ENCODE data around the gene GUCA1A. TPM values are rescaled to one million over a fixed set of nuclear protein-coding genes. Genes with fewer than 3 reads are reported as not detected.
"Not testable (repeated sequence)": the region's sequence is repeated elsewhere in the genome, so short reads cannot be mapped to it uniquely, and the experiment has no call there.

GUCA1A gene
- total and polyA plus RNA-seq, 2 experiments from 2014 or later = 0.63 to 1.1 TPM

DNA sequence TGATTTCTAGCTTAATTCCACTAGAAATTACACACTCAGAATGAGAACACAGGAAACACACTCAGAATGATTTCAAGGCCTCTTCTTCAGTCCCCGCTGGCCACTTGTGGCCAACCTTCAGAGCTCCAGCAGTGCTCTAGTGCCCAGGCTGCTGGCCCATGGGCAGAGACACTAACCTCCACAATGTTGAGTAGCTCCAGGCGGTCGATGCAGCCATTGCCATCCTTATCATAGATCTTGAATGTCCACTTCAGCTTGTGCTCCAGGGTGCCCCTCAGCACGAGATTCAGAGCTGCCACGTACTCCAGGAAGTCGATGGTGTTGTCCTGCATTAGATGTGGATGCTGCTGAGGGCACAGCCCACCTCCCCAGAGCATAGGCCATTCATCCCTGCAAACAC lies 15.2 kb downstream of the GUCA1A start:
- no peaks in the 10 kb centered on the region for H3K4me1 ChIP-seq (ENCODE audit: low read depth)
- no peak overlapping the region for H3K4me3 ChIP-seq
- TF ChIP-seq, protein P1, sequence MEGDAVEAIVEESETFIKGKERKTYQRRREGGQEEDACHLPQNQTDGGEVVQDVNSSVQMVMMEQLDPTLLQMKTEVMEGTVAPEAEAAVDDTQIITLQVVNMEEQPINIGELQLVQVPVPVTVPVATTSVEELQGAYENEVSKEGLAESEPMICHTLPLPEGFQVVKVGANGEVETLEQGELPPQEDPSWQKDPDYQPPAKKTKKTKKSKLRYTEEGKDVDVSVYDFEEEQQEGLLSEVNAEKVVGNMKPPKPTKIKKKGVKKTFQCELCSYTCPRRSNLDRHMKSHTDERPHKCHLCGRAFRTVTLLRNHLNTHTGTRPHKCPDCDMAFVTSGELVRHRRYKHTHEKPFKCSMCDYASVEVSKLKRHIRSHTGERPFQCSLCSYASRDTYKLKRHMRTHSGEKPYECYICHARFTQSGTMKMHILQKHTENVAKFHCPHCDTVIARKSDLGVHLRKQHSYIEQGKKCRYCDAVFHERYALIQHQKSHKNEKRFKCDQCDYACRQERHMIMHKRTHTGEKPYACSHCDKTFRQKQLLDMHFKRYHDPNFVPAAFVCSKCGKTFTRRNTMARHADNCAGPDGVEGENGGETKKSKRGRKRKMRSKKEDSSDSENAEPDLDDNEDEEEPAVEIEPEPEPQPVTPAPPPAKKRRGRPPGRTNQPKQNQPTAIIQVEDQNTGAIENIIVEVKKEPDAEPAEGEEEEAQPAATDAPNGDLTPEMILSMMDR (IDR thresholded peaks at IDR 0.05; ENCODE audit: low read depth, low read length) = no peak
- no peaks in the 10 kb centered on the region for H3K27me3 ChIP-seq
- no peaks in the 10 kb centered on the region for H3K36me3 ChIP-seq
- DNase-seq (ENCODE audit: low read depth in 1 of 2, low spot score in 1 of 2) = no peak
- no peaks in the 10 kb centered on the region for H3K9me3 ChIP-seq (ENCODE audit: low read depth)
- no peak overlapping the region for H3K27ac ChIP-seq

- Histone ChIP-seq H3K4me1 (ENCODE audit: low read depth) (no peaks in the 10 kb centered on the region), H3K9me3 (ENCODE audit: low read depth) (no peaks in the 10 kb centered on the region), H3K4me3 (no peak overlapping the region), H3K27ac (no peak overlapping the region), H3K27me3 (no peaks in the 10 kb centered on the region), H3K36me3 (no peaks in the 10 kb centered on the region)
- TF ChIP-seq, protein P1 (IDR thresholded peaks at IDR 0.05; ENCODE audit: low read depth, low read length) = no peak
- peak in 1 of 2 donors; percentile 48 for DNase-seq (ENCODE audit: low read depth in 1 of 2, low spot score in 1 of 2)
Measured at GRCh38 chr6:42190554-42191183, 17.5 kb downstream of the GUCA1A start.

- not testable (repeated sequence) for H3K4me1 ChIP-seq (ENCODE audit: low read depth); H3K36me3 ChIP-seq; DNase-seq (ENCODE audit: low read depth in 1 of 2, low spot score in 1 of 2); H3K27me3 ChIP-seq; H3K27ac ChIP-seq; H3K4me3 ChIP-seq; H3K9me3 ChIP-seq (ENCODE audit: low read depth)
Measured at GRCh38 chr6:42192385-42192784, 19.2 kb downstream of the GUCA1A start.

DNA sequence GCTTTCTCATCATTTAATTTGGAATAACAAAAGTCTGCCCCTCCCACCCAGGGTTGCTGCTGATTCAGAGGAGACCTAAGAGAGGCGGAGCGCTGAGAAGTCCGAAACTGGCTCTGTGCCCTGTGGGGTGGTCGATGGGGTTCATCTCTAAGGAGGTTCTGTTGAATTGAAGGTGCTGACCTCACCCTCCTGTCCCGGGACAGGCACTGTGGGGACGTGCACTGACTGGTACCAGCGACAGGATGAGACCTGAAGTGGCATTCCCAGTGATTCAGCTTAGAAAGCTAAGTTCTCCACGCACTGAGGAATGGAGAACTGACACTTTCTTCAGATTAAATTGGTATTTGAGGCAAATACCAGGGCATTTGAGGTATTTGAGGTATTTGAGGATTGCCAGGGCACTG lies 20.3 kb downstream of the GUCA1A start:
- no peak for DNase-seq (ENCODE audit: low read depth in 1 of 2, low spot score in 1 of 2)
- TF ChIP-seq, protein P1 (IDR thresholded peaks at IDR 0.05; ENCODE audit: low read depth, low read length) = no peak
- no peak overlapping the region for H3K4me3 ChIP-seq
- H3K36me3 ChIP-seq = no peaks in the 10 kb centered on the region
- H3K27ac ChIP-seq = no peak overlapping the region
- no peaks in the 10 kb centered on the region for H3K4me1 ChIP-seq (ENCODE audit: low read depth)
- no peaks in the 10 kb centered on the region for H3K27me3 ChIP-seq
- H3K9me3 ChIP-seq (ENCODE audit: low read depth) = no peaks in the 10 kb centered on the region

GRCh38 chr6:42194056-42194455 lies 20.9 kb downstream of the GUCA1A start:
- no peaks in the 10 kb centered on the region for H3K27me3 ChIP-seq
- DNase-seq (ENCODE audit: low read depth in 1 of 2, low spot score in 1 of 2) = no peak
- H3K27ac ChIP-seq = no peak overlapping the region
- H3K9me3 ChIP-seq (ENCODE audit: low read depth) = no peaks in the 10 kb centered on the region
- H3K4me3 ChIP-seq = no peak overlapping the region
- no peaks in the 10 kb centered on the region for H3K4me1 ChIP-seq (ENCODE audit: low read depth)
- TF ChIP-seq, protein P1 (IDR thresholded peaks at IDR 0.05; ENCODE audit: low read depth, low read length) = no peak
- H3K36me3 ChIP-seq = no peaks in the 10 kb centered on the region

GRCh38 chr6:42195415-42195814 lies 22.3 kb downstream of the GUCA1A start:
- TF ChIP-seq, protein P1 (IDR thresholded peaks at IDR 0.05; ENCODE audit: low read depth, low read length) = no peak
- H3K27ac ChIP-seq = no peak overlapping the region
- H3K4me1 ChIP-seq (ENCODE audit: low read depth) = no peaks in the 10 kb centered on the region
- DNase-seq (ENCODE audit: low read depth in 1 of 2, low spot score in 1 of 2) = no peak
- no peak overlapping the region for H3K4me3 ChIP-seq
- no peaks in the 10 kb centered on the region for H3K9me3 ChIP-seq (ENCODE audit: low read depth)
- H3K36me3 ChIP-seq = no peaks in the 10 kb centered on the region
- no peaks in the 10 kb centered on the region for H3K27me3 ChIP-seq

Data from cardiac muscle cell (in vitro differentiated cells and primary cell).